ENCODE measurements around the gene CACNB4.
A peak's percentile ranks its signal among the peaks of the same experiment; 100 is the strongest.

CACNB4 gene

GRCh38 chr2:151965884-151966283 lies 133.0 kb downstream of the CACNB4 start:
- no peak overlapping the region for H3K4me3 ChIP-seq (ENCODE audit: low read depth, low read length)
- no peak for DNase-seq (ENCODE audit: low read depth)
- TF ChIP-seq MYC (IDR thresholded peaks at IDR 0.05; ENCODE audit: low read depth, low read length) (no peak), POLR2A (IDR thresholded peaks at IDR 0.05; ENCODE audit: extremely low read depth, insufficient read length) (no peak), CTCF (IDR thresholded peaks at IDR 0.05; ENCODE audit: low read depth, low read length) (no peak), MAX (IDR thresholded peaks at IDR 0.05; ENCODE audit: low read depth, low read length) (no peak)

- H3K4me3 ChIP-seq (ENCODE audit: low read depth, low read length), result no peak overlapping the region
- no peak for TF ChIP-seq POLR2A (IDR thresholded peaks at IDR 0.05; ENCODE audit: extremely low read depth, insufficient read length)
- no peak for TF ChIP-seq MYC (IDR thresholded peaks at IDR 0.05; ENCODE audit: low read depth, low read length)
- no peak for TF ChIP-seq MAX (IDR thresholded peaks at IDR 0.05; ENCODE audit: low read depth, low read length)
- no peak for TF ChIP-seq CTCF (IDR thresholded peaks at IDR 0.05; ENCODE audit: low read depth, low read length)
- DNase-seq (ENCODE audit: low read depth), result no peak
Measured at GRCh38 chr2:151961558-151961957, 137.3 kb downstream of the CACNB4 start.

- TF ChIP-seq MAX (IDR thresholded peaks at IDR 0.05; ENCODE audit: low read depth, low read length) (no peak), MYC (IDR thresholded peaks at IDR 0.05; ENCODE audit: low read depth, low read length) (no peak), POLR2A (IDR thresholded peaks at IDR 0.05; ENCODE audit: extremely low read depth, insufficient read length) (no peak), CTCF (IDR thresholded peaks at IDR 0.05; ENCODE audit: low read depth, low read length) (no peak)
- no peak for DNase-seq (ENCODE audit: low read depth)
- no peak overlapping the region for H3K4me3 ChIP-seq (ENCODE audit: low read depth, low read length)
Measured at GRCh38 chr2:151959238-151959637, 139.6 kb downstream of the CACNB4 start.

GRCh38 chr2:151953467-151953866 lies 145.4 kb downstream of the CACNB4 start:
- no peak overlapping the region for H3K4me3 ChIP-seq (ENCODE audit: low read depth, low read length)
- DNase-seq (ENCODE audit: low read depth), result no peak
- TF ChIP-seq MYC (IDR thresholded peaks at IDR 0.05; ENCODE audit: low read depth, low read length) (no peak), MAX (IDR thresholded peaks at IDR 0.05; ENCODE audit: low read depth, low read length) (no peak), POLR2A (IDR thresholded peaks at IDR 0.05; ENCODE audit: extremely low read depth, insufficient read length) (no peak)

- TF ChIP-seq CTCF (IDR thresholded peaks at IDR 0.05; ENCODE audit: low read depth, low read length), result no peak
- TF ChIP-seq MAX (IDR thresholded peaks at IDR 0.05; ENCODE audit: low read depth, low read length), result no peak
- no peak for TF ChIP-seq MYC (IDR thresholded peaks at IDR 0.05; ENCODE audit: low read depth, low read length)
- no peak for TF ChIP-seq POLR2A (IDR thresholded peaks at IDR 0.05; ENCODE audit: extremely low read depth, insufficient read length)
- DNase-seq (ENCODE audit: low read depth), result no peak
- no peak overlapping the region for H3K4me3 ChIP-seq (ENCODE audit: low read depth, low read length)
Measured at GRCh38 chr2:151952691-151953456, 146.0 kb downstream of the CACNB4 start.

- no peak overlapping the region for H3K4me3 ChIP-seq (ENCODE audit: low read depth, low read length)
- DNase-seq (ENCODE audit: low read depth), result peak; percentile 8
- no peak for TF ChIP-seq POLR2A (IDR thresholded peaks at IDR 0.05; ENCODE audit: extremely low read depth, insufficient read length)
- no peak for TF ChIP-seq MYC (IDR thresholded peaks at IDR 0.05; ENCODE audit: low read depth, low read length)
- TF ChIP-seq MAX (IDR thresholded peaks at IDR 0.05; ENCODE audit: low read depth, low read length), result no peak
- TF ChIP-seq CTCF (IDR thresholded peaks at IDR 0.05; ENCODE audit: low read depth, low read length), result no peak
Measured at GRCh38 chr2:151947813-151948165, 151.1 kb downstream of the CACNB4 start.

Measured in NB4 (cell line).